ENCODE data around the gene ANKRD24. TPM values are rescaled to one million over a fixed set of nuclear protein-coding genes. Genes with fewer than 3 reads are reported as not detected.
A peak's percentile ranks its signal among the peaks of the same experiment; 100 is the strongest.

ANKRD24 gene
- total RNA-seq, 1 donor from 2014 or later, result 0.15 TPM

GRCh38 chr19:4174895-4175668 is 7.4 kb upstream of the ANKRD24 start:
- no peaks in the 10 kb centered on the region for H3K9me3 Mint-ChIP-seq

GRCh38 chr19:4175669-4175931 is 6.9 kb upstream of the ANKRD24 start:
- Mint-ChIP-seq H3K4me1 (peaks cover 3% of the 10 kb centered on the region), H3K36me3 (peaks cover 3% of the 10 kb centered on the region), H3K4me3 (no peak overlapping the region), H3K27me3 (ENCODE audit: insufficient read depth, low read depth) (peaks cover 9% of the 10 kb centered on the region), H3K9me3 (no peaks in the 10 kb centered on the region), H3K27ac (no peak overlapping the region)
- Histone ChIP-seq H3K4me3 (no peak overlapping the region), H3K4me2 (no peak overlapping the region), H3K27ac (no peak overlapping the region), H3K9ac (no peak overlapping the region), H2AFZ (replicated peaks) (no peak overlapping the region), H3K27me3 (peaks cover 34% of the 10 kb centered on the region), H3F3A (ENCODE audit: low read depth) (peaks cover 2% of the 10 kb centered on the region), H3K79me2 (ENCODE audit: low read depth) (no peaks in the 10 kb centered on the region), H3K4me1 (no peaks in the 10 kb centered on the region), H3K36me3 (no peaks in the 10 kb centered on the region), H3K9me3 (ENCODE audit: low read depth) (no peaks in the 10 kb centered on the region), H4K20me1 (ENCODE audit: low read depth) (peaks cover 36% of the 10 kb centered on the region)
- TF ChIP-seq CTCF (IDR thresholded peaks at IDR 0.05), result no peak
- TF ChIP-seq EZH2 (IDR thresholded peaks at IDR 0.05), result no peak
- no peak for TF ChIP-seq EZH2phosphoT487 (IDR thresholded peaks at IDR 0.05)
- no peak for DNase-seq (ENCODE audit: low spot score)

More at GRCh38 chr19:4174895-4175668, 7.4 kb upstream of the ANKRD24 start:
- Histone ChIP-seq H3K79me2 (ENCODE audit: low read depth) (no peaks in the 10 kb centered on the region), H3K4me2 (no peak overlapping the region), H3K9me3 (ENCODE audit: low read depth) (no peaks in the 10 kb centered on the region), H3K9ac (no peak overlapping the region), H3K4me3 (no peak overlapping the region), H4K20me1 (ENCODE audit: low read depth) (peaks cover 36% of the 10 kb centered on the region), H3K27me3 (peaks cover 36% of the 10 kb centered on the region), H3K36me3 (no peaks in the 10 kb centered on the region), H3K4me1 (no peaks in the 10 kb centered on the region), H3K27ac (no peak overlapping the region), H2AFZ (replicated peaks) (no peak overlapping the region), H3F3A (ENCODE audit: low read depth) (no peaks in the 10 kb centered on the region)
- H3K4me1 Mint-ChIP-seq, result peaks cover 3% of the 10 kb centered on the region
- no peak for DNase-seq (ENCODE audit: low spot score)
- no peak overlapping the region for H3K4me3 Mint-ChIP-seq
- H3K27ac Mint-ChIP-seq, result no peak overlapping the region
- peaks cover 3% of the 10 kb centered on the region for H3K36me3 Mint-ChIP-seq
- no peak for TF ChIP-seq EZH2phosphoT487 (IDR thresholded peaks at IDR 0.05)
- no peak for TF ChIP-seq EZH2 (IDR thresholded peaks at IDR 0.05)
- no peak for TF ChIP-seq CTCF (IDR thresholded peaks at IDR 0.05)
- H3K27me3 Mint-ChIP-seq (ENCODE audit: insufficient read depth, low read depth), result peaks cover 9% of the 10 kb centered on the region

- Mint-ChIP-seq H3K36me3 (peaks cover 3% of the 10 kb centered on the region), H3K27ac (no peak overlapping the region), H3K27me3 (ENCODE audit: insufficient read depth, low read depth) (peaks cover 4% of the 10 kb centered on the region), H3K4me3 (peak overlapping the region; percentile 30), H3K4me1 (peaks cover 4% of the 10 kb centered on the region), H3K9me3 (no peaks in the 10 kb centered on the region)
- Histone ChIP-seq H4K20me1 (ENCODE audit: low read depth) (peaks cover 27% of the 10 kb centered on the region), H3K9me3 (ENCODE audit: low read depth) (no peaks in the 10 kb centered on the region), H3K4me2 (no peak overlapping the region), H3F3A (ENCODE audit: low read depth) (peaks cover 5% of the 10 kb centered on the region), H3K36me3 (no peaks in the 10 kb centered on the region), H3K4me1 (no peaks in the 10 kb centered on the region), H3K4me3 (no peak overlapping the region), H3K79me2 (ENCODE audit: low read depth) (peaks cover 10% of the 10 kb centered on the region), H3K9ac (no peak overlapping the region), H3K27me3 (peaks cover 19% of the 10 kb centered on the region), H3K27ac (no peak overlapping the region), H2AFZ (replicated peaks) (no peak overlapping the region)
- DNase-seq (ENCODE audit: low spot score), result no peak
- no peak for TF ChIP-seq EZH2 (IDR thresholded peaks at IDR 0.05)
- TF ChIP-seq CTCF (IDR thresholded peaks at IDR 0.05), result no peak
- TF ChIP-seq EZH2phosphoT487 (IDR thresholded peaks at IDR 0.05), result no peak
Measured at GRCh38 chr19:4177146-4177545, 5.3 kb upstream of the ANKRD24 start.

Data from neural progenitor cell (in vitro differentiated cells).